Renal cortical epithelial cell (primary cell): ENCODE measurements around the gene KRTAP5-4. TPM values are rescaled to one million over a fixed set of nuclear protein-coding genes. Genes with fewer than 3 reads are reported as not detected.
"Not testable (repeated sequence)": the region's sequence is repeated elsewhere in the genome, so short reads cannot be mapped to it uniquely, and the experiment has no call there.

Experiments used
- DNase-seq: peaks from one replicate; pipeline ENCODE4 v3.0.0-alpha.2; 2011; ENCODE audit warnings: low read depth
- total RNA-seq: library from RNA; depleted of rRNA; stranded (reverse); fragments of >200 nt; gene quantifications from 2 replicates; pipeline ENCODE4 v1.2.3, GENCODE V29; 2014

KRTAP5-4 gene
- total RNA-seq, 1 donor from 2014 or later = not detected

DNA sequence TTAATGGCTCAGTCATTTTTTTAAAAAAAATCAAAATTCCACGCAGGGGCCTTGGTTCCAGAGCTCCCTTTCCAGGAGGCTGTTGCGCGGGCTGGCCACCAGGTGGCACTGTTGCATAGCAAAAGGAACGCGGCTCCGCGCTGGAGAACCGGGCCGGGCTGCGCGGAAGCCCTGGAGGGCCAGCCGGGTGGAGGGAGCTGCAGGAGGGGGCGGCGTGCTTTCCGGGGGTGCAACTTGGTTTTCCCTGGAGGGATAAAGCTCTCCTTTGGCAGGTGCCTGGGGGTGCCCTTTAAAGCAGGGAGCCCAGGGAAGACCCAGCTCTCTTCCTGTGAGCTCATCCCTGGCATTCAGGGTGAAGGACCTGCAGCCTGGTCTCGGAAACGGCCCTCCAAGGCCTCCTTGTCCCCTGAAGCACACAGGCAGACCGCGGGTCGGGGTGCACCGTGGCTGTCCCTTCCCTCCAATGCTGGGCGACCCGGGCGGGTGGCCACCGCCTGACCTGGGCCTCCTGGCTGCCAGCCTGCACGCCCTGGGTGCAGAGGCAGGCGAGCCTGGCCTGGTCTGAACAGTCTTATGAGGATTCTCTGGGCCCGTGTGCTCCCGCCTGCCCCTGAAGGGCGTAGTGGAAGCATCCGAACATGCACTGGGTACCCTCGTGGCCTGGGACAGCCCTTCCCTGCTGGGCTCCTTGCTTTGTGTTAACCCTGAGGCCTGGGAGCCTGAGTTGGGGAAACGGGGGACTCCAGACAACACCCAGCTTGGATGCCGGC, 31.0 kb upstream of the KRTAP5-4 start:
- no peak for DNase-seq

DNA sequence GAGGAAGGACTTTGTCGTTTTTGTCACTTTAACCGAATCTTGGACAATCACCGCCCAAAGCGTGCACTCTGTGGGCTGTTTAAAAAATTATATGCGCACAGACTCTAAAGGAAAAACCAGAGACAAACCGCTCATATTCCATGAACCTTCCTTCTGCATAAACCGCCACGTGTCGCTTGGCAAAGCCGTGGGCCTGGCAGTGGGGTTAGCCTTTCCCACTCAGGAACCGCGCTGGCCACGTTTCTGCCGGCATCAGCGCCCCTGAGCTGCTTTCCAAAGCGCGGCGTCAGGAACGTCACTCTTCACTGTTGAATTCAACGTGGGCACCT, 30.5 kb upstream of the KRTAP5-4 start:
- no peak for DNase-seq

DNA sequence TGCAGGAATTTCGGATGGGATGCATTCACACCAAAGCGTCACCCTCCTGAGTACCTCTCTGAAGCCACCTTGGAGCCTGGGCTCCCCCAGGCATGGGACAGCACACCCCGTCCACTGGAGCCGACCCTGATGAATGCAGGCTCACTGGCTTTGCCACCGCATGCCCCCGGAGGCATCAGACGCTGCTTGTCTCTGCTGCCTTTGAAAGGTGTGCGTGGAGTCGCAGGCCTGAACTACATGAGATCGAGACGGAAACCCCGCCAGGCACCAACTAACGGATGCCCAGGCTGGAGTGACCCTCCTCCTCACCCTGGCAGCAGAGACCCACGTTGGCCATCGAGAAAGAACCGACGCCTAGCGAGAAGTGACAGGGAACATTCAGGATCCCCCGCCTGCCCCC, 30.1 kb upstream of the KRTAP5-4 start:
- no peak for DNase-seq

DNA sequence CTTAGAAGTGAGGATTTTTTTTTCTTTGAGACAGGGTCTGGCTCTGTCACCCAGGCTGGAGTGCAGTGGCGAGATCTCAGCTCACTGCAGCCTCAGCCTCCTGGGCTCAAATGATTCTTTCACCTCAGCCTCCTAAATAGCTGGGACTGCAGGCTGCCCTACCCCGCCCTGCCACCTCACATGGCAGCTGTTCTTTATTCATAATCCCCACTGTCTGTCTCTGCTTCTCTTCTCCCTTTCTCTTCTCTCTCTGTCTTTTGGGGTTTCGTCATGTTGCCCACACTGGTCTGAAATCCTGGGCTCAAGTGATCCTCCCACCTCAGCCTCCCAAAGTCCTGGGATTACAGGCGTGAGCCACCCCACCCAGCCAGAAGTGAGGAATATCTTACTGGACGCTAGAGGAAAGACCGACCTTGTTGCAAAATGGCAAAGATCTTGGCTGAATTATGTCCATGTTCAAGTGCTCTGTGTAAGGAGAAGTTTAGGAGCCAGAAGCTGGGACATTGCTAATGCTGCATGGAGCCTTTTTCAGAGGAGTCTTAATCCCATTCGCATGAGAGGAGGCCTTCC, 29.6 kb upstream of the KRTAP5-4 start:
- no peak for DNase-seq

DNA sequence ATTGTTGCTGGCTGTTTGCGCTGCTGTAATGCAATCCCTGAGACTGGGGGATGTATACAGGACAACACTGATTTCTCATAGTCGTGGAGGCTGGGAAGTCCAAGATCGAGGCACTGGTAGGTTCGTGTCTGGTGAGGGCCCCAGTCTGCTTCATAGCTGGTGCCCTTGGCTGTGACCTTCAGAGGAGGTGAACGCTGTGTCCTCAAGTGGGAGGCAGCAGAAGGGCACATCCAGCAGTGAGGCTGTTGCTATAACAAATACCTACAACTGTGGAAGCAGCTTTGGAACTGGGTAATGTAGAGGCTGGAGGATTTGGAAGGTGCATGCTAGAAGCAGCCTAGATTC, 29.0 kb upstream of the KRTAP5-4 start:
- DNase-seq = no peak

DNA sequence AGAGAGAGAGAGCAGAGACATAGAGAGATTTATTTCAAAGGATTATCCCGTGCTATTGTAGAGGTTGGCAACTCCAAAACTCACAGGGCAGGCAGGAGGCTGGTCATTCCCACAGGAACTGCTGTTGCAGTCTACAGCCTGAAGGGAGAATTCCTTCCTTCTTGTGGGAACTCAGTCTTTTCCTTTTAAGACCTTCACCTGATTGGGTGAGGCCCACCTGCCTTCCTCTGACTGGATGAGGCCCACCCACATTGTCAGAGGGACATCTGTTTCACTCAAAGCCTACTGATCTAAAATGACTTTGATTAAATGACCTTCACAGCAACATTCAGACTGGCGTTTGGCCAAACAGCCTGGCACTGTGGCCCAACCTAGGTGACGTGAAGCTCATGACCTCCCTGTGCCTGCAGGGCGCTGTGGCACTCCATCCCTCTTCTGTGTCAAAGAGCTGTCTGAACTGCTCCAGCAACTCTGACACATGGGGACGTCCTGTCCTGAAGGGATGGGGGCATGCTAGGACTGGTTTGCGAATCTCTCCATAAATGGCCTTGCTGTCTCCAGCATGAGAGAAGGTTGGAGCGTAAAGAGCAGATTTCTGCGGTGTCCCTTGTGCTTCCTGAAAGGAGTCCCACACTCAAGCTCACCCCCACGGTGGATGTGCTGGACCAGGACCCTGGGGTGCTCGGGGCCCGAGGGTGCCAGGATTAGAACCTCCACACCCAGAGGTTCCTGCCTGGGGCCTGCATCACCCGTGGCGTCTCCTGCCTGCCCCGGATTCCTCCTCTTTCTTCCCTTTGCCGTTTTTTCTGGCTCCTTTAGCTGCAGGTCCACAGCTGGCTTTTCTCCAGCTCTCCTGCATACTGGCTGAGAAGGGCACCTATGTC, 28.3 kb upstream of the KRTAP5-4 start:
- no peak for DNase-seq

DNA sequence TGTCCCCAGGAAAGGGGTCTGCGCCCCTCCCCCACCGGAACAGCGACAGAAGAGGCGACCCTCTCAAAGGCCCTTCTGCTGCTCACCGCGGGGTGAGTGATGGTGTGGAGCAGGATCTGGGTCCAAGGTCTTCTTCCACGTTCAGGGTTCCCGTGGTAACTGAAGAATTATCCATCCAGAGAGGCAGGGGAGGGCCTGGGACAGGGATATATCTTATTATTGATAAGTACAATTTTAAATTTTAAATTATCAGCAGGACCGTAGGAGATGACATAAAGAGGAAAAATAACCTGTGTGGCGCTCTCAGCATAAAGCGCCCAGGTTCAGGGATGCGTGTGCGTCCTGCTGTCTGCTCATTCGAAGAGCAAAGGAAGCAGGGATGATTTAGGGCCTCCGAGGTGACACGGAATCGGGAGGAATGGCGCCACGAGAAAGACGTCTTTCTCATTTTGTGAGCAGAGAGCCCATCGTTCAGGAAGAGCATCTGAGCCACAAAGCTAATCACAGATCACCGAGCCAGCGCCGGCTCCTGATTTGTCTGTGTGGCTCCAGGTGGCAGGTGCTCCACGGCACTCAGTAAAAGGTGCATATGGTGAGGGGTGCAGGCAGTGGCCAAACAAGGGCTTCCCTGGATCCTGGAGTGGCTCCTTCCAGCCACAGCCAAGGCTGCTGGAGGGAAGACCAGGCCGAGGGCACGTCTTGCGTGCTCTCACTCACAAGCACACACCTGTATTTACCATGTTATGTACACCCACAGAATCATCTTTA, 26.9 kb upstream of the KRTAP5-4 start:
- DNase-seq = no peak

DNA sequence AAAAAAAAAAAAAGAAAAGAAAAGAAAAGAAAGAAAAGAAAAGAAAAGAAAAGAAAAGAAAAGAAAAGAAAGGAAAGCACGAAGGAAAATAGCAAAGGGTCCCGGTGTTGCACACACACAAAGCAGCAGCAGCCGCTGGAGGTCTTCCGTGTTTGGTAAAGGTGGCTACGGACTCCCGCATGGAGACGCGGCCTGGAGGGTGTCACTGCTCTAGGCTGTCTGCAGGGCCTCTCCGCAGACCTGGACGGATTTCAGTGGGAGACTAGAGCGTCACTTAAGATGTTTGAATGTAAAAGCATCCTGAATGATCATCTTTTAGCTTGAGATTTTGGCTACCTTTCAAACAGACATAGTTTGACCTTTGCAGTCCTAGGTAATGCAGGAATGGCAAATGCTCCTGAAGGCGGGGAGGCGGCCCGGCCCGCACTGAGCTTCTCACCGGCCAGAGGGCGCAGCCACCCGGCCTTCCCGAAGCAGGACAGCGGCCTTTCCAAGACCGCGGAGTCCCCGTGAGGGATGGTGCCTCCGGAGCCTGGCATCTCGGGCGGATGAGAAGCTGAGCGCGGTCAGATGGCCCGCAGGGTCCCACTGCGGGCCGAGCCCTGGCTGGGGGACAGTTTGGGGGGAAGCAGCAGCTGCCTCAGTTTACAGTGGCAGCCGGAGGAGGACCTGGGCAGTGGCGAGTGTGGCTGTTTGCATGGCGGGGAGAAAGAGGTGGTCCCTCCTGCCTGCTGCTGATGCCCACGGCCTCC, 26.1 kb upstream of the KRTAP5-4 start:
- no peak for DNase-seq

DNA sequence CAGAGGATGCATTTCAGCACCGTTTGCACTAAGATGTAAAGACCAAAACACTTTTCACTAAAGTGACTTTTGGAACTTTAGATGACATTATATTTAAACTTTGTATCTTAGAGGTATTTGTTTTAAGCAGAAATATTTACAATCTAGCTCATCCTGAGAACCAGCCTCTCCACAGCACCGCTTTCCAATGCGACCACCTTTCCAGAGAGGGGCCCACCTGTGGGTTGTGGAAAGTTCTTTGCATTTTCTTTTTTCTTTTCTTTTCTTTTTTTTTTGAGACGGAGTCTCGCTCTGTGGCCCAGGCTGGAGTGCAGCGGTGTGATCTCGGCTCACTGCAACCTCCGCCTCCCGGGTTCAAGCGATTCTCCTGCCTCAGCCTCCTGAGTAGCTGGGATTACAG, 24.6 kb upstream of the KRTAP5-4 start:
- not testable (repeated sequence) for DNase-seq

DNA sequence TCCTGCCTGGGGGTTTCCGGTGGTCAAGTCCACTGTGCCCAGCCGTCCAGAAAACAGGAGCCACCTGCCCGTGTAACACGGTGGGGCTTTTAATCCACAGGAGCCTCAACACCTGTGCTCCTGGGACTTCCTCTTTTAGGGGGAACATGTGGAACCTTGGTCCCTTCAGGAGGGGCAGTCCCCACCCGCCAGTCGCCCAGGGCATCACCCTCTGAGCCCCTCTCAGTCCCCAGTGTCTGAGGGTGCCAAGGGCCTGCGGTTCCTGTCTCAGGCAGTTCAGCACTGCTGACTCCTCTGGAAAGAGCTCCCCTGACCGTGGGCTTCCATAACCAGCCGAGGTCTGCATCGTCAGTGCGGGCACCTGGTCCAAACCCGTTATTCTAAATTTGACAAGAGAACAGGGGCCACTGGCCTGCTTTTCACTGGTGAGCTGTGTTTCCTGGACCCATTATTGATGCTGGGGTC, 23.5 kb upstream of the KRTAP5-4 start:
- DNase-seq = no peak

DNA sequence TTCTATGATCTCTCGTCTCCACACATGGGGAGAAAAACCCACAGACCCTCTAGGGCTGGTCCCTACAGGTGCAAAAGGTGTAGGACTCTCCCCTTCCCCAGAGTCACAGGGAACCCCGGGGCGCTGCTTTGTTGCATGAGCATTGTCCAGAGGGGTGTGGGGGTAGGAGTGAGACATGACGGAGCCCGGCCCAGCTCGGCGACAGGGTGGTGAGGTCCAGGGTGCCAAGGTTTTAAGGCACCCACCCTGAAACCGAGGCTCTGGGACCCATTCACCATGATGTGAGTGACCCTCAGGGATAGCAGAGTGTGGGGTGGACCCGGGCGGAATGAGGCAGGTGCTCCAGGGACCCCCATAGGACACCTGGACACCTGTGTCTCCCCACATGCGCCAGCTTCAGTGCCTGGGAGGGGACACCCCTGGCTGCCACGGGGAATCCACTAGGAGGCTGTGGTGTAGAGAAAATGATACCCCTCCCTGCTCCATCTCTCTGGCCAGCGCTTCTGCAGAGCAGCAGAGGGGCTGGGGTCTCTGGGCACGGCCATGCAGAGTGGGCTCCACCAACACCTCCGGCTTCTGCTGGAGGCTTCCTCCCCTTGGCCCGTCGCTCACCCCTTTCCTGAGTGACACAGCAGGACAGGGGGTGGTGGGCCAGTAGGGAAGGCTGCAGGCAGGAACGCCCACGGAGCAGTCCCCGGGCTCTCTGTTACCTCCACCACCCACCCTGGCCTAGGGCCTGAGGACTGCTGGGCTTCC, 22.8 kb upstream of the KRTAP5-4 start:
- DNase-seq = no peak

DNA sequence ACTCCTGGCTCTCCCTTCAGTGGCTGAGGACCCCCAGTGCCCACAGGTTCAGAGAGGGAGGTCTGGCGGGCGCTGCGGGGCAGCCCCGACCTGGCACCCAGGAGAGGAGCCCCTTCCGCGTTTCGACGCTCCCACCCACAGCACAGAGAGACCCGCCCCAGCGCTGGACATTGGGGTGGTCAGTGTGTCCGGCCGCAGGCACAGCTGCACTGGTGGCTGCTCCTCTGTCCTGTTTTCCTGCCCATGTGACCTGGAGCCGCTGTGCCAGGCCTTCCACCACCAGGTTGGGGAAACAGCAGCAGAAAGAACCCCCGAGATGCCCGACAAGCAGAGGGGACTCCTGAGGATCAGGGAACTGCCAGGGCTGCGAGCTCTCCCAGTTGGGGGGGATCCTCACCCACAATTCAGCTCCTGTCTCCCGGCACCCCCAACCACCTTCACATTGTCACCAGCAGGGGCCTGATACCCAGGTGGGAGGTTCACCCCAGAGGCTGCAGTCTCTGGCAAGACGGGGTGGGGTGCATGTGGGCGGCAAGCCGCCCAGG, 21.3 kb upstream of the KRTAP5-4 start:
- DNase-seq = no peak

DNA sequence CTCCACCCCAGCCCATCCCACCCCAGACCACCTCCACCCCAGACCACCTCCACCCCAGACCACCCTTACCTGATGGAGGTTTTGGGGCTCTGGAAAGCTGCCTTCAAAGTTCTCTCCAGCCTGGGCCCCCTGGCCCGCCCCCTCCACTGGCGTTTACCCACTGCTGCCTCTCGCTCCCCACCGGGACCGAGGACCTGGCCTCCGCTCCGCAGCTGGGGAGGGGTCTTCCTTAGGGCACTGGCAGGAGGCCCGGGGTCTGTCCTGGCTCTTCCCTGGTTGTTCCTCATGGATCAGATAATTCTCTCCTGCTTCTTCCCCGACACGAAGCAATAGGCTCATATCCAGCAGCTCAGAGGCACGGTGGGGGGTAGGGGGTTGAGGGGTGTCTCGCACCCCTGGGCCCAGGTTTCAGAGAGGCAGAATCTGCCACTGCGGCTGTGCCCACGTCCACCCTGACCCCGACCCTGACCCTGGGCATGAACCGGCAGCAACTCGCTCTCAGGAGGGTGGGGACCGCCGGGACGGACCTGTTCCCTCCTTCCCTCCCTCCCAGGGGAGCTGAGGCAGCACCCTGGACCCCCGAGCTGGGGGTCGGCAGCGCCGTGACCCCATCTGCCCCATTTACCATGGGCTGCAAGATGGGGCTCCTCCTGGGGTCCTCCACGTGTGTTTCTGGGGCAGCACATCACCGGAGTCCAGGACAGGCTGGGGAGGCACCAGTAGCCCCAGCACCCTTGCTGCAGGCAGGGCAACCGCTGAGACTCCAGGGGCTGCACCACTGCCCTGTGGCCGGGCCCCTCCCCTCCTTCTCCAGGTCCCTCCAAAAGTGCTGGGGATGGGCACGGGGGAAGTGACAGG, 20.6 kb upstream of the KRTAP5-4 start:
- no peak for DNase-seq

DNA sequence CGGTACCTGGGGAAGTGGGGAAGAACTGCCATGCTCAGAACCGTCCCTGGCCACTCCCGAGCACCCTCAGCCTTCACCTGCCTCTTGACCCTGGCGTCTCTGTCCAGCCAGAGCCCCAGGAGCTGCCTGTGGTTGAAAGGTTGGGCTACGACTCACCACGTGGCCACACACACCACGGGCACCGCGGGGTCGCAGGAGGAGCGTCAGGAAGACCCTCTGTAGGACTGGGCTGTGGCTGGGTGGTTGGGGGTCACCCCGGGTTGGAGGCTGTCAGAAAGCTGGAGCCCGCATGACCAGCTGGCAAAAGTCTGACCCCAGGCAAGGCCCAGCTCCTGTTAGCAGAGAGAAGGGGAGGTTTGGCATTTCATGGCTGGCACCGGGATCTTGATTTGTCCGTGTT, 19.2 kb upstream of the KRTAP5-4 start:
- DNase-seq = no peak

DNA sequence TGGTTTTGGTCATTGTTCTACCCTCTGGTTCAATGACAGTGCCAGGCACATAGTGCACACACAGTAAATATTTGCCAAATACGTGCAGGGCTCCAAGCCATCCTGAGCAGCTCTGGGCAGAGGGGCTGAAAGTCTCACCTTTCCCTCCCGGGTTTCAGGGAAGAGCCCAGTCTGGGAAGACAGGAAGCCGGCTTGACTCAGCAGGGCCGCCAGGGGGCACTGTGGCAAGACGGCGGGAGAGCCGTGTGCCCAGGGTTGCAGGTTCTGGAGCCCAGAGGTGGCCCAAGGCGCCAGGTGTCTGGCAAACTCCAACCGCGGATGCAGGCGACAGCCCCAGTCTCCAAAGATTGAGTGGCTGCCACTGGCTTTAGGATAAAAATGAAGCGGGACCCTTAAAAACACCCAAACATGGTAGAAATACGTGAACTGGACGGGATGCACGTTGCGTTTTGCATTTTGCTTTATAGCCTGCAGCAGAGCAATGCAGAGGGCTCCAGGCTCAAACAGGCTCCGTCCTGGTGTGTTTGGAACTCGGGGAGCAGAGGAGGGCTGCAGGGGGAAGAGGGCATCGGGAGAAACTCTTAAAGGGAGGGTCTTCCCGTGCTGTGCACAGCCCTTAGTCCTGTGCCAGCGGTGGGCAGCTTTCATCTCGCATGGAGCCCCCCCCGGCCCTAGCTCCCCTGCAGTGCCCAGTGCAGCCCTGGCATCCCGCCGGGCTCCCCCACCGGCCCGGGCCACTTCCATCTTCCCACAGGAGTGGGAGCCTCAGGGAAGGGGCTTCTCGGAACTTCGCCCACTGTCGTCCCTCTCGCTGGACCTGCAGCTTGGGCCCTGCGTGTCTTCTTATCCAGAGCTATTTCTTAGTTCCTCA, 18.4 kb upstream of the KRTAP5-4 start:
- no peak for DNase-seq

DNA sequence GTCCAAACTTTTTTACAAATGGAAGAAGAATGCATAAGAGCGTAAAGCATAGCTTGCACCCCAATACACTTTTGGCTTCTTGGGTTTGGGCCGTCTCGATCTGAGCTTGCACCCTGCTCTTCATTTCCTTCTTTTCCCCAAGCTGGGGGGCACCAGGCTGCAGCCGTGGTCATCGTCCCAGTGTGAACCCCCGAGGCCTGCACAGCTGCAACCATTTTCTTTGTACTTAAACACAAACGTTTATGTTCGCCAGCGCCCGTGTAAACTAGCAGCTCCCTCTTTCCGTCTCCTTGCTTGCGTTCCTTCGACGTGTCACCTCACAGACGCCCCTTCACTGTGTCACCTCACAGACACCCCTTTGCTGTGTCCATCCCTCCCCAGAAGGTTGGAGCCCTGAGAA, 17.7 kb upstream of the KRTAP5-4 start:
- no peak for DNase-seq

DNA sequence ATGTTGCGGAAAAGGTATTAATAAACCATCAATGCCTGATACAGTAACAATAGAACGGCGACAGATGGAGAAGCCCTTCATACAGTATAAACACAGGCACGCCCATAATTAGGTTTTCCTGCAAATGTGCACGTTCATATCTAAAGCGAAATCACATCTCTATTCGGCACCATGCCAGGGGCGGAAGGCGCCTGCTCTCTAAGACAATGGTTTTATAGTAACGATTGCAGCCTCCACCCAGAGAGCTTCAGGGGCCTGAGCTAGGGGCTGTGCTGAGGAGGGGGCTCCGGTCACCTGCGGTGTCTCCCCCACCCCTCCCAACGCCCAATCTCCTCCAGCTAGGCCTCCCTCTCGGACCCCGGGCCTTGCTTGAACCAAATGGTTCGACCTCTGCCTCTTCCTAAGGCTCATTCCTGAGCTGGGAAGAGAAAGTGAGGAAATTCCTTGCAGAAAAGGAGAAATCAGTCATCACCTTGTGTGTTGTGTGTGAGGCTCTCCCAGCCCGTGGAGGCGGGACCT, 17.2 kb upstream of the KRTAP5-4 start:
- DNase-seq = no peak

DNA sequence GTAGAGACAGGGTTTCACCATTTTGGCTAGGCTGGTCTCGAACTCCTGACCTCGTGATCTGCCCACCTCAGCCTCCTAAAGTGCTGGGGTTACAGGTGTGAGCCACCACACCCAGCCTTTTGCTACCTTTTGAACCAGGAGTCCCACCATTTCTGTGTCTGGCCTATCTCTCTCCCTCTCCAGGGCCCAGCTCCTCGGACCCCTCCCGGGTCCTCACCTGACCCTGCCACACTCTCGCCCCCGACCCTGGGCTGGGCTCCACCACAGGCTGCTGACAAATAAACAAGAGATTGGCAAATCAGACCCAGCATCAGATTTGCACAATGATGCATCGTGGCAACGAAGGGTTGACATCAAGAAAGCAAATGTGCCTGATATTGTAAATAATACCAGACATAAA, 16.4 kb upstream of the KRTAP5-4 start:
- no peak for DNase-seq
